T-helper 2 cell treated with Interferon-gamma antibody and Interleukin-4, amounts not matched to agents 5 μg/mL and 100 μg/mL, for 36 hours (primary cell): Measurements from ENCODE around the gene TMTC4.
"Not testable (repeated sequence)": the region's sequence is repeated elsewhere in the genome, so short reads cannot be mapped to it uniquely, and the experiment has no call there.

Source experiments
- DNase-seq: peaks from one replicate; pipeline ENCODE4 v3.0.0; 2021; ENCODE audit warnings: low spot score
- H3K27ac Mint-ChIP-seq: one replicate; pipeline ENCODE4 v1.8.0; 2021; ENCODE audit warnings: mild to moderate bottlenecking, mixed read lengths
- H3K27me3 Mint-ChIP-seq: one replicate; pipeline ENCODE4 v1.8.0; 2021; ENCODE audit warnings: low read depth, mixed read lengths
- H3K36me3 Mint-ChIP-seq: one replicate; pipeline ENCODE4 v1.8.0; 2021; ENCODE audit warnings: low read depth, mixed read lengths
- H3K4me1 Mint-ChIP-seq: one replicate; pipeline ENCODE4 v1.8.0; 2021; ENCODE audit warnings: low read depth, mixed read lengths
- H3K4me3 Mint-ChIP-seq: one replicate; pipeline ENCODE4 v1.8.0; 2022; ENCODE audit warnings: mild to moderate bottlenecking, moderate library complexity, mixed read lengths
- H3K9me3 Mint-ChIP-seq: one replicate; pipeline ENCODE4 v1.8.0; 2021; ENCODE audit warnings: mixed read lengths

The TMTC4 gene

GRCh38 chr13:100674572-100674871 lies at the start of gene TMTC4:
Gene TMTC4, minus strand, starts transcription at chr13:100674795. Its CDS starts 4,433 bp downstream, at chr13:100670362.
- H3K27me3 Mint-ChIP-seq, result peaks cover 20% of the 10 kb centered on the region
- H3K9me3 Mint-ChIP-seq, result no peaks in the 10 kb centered on the region
- peak within 1 kb of the TSS; percentile 89 for H3K4me3 Mint-ChIP-seq
- H3K4me1 Mint-ChIP-seq, result peaks cover 31% of the 10 kb centered on the region
- H3K27ac Mint-ChIP-seq, result peak within 1 kb of the TSS; percentile 94
- no peak for DNase-seq
- H3K36me3 Mint-ChIP-seq, result peaks cover 2% of the 10 kb centered on the region

GRCh38 chr13:100722517-100722916 lies 47.9 kb upstream of the TMTC4 start:
- H3K27me3 Mint-ChIP-seq, result no peaks in the 10 kb centered on the region
- no peak overlapping the region for H3K27ac Mint-ChIP-seq

GRCh38 chr13:100721885-100722512 lies 47.4 kb upstream of the TMTC4 start:
- Mint-ChIP-seq H3K36me3 (no peaks in the 10 kb centered on the region), H3K27me3 (no peaks in the 10 kb centered on the region), H3K4me1 (no peaks in the 10 kb centered on the region), H3K9me3 (peaks cover 9% of the 10 kb centered on the region), H3K4me3 (no peak overlapping the region), H3K27ac (no peak overlapping the region)
- no peak for DNase-seq

More at GRCh38 chr13:100722517-100722916, 47.9 kb upstream of the TMTC4 start:
- H3K4me3 Mint-ChIP-seq, result no peak overlapping the region
- H3K4me1 Mint-ChIP-seq, result no peaks in the 10 kb centered on the region
- H3K9me3 Mint-ChIP-seq, result peaks cover 9% of the 10 kb centered on the region
- H3K36me3 Mint-ChIP-seq, result no peaks in the 10 kb centered on the region
- DNase-seq, result no peak

GRCh38 chr13:100715604-100716003 lies 41.0 kb upstream of the TMTC4 start:
- no peak overlapping the region for H3K4me3 Mint-ChIP-seq
- H3K9me3 Mint-ChIP-seq, result peaks cover 8% of the 10 kb centered on the region
- H3K36me3 Mint-ChIP-seq, result no peaks in the 10 kb centered on the region
- DNase-seq, result no peak
- H3K4me1 Mint-ChIP-seq, result no peaks in the 10 kb centered on the region
- H3K27me3 Mint-ChIP-seq, result no peaks in the 10 kb centered on the region
- H3K27ac Mint-ChIP-seq, result no peak overlapping the region

GRCh38 chr13:100714478-100714877 lies 39.9 kb upstream of the TMTC4 start:
- H3K27me3 Mint-ChIP-seq, result no peaks in the 10 kb centered on the region

GRCh38 chr13:100710176-100710575 lies 35.6 kb upstream of the TMTC4 start:
- no peak overlapping the region for H3K27ac Mint-ChIP-seq

More at GRCh38 chr13:100714478-100714877, 39.9 kb upstream of the TMTC4 start:
- Mint-ChIP-seq H3K4me3 (no peak overlapping the region), H3K4me1 (no peaks in the 10 kb centered on the region), H3K27ac (no peak overlapping the region), H3K36me3 (no peaks in the 10 kb centered on the region), H3K9me3 (no peaks in the 10 kb centered on the region)
- no peak for DNase-seq

GRCh38 chr13:100707818-100708740 lies 33.5 kb upstream of the TMTC4 start:
- Mint-ChIP-seq H3K27me3 (no peaks in the 10 kb centered on the region), H3K4me3 (no peak overlapping the region), H3K27ac (no peak overlapping the region), H3K36me3 (no peaks in the 10 kb centered on the region), H3K9me3 (no peaks in the 10 kb centered on the region), H3K4me1 (no peaks in the 10 kb centered on the region)
- DNase-seq, result no peak

More at GRCh38 chr13:100710176-100710575, 35.6 kb upstream of the TMTC4 start:
- no peak overlapping the region for H3K4me3 Mint-ChIP-seq
- no peak for DNase-seq
- no peaks in the 10 kb centered on the region for H3K27me3 Mint-ChIP-seq
- no peaks in the 10 kb centered on the region for H3K4me1 Mint-ChIP-seq
- no peaks in the 10 kb centered on the region for H3K36me3 Mint-ChIP-seq
- H3K9me3 Mint-ChIP-seq, result no peaks in the 10 kb centered on the region

GRCh38 chr13:100698331-100698730 lies 23.7 kb upstream of the TMTC4 start:
- H3K27me3 Mint-ChIP-seq, H3K36me3 Mint-ChIP-seq, H3K9me3 Mint-ChIP-seq, DNase-seq, H3K4me3 Mint-ChIP-seq, H3K27ac Mint-ChIP-seq, H3K4me1 Mint-ChIP-seq: not testable (repeated sequence)

- no peaks in the 10 kb centered on the region for H3K4me1 Mint-ChIP-seq
- H3K9me3 Mint-ChIP-seq, result peaks cover 7% of the 10 kb centered on the region
- no peak overlapping the region for H3K4me3 Mint-ChIP-seq
- no peaks in the 10 kb centered on the region for H3K36me3 Mint-ChIP-seq
- H3K27me3 Mint-ChIP-seq, result peaks cover 16% of the 10 kb centered on the region
- H3K27ac Mint-ChIP-seq, result no peak overlapping the region
- DNase-seq, result no peak
These were observed 20.8 kb upstream of the TMTC4 start for GRCh38 chr13:100695509-100695773.

- no peak for DNase-seq
- Mint-ChIP-seq H3K4me1 (no peaks in the 10 kb centered on the region), H3K27me3 (peaks cover 16% of the 10 kb centered on the region), H3K4me3 (no peak overlapping the region), H3K27ac (no peak overlapping the region), H3K9me3 (peaks cover 7% of the 10 kb centered on the region), H3K36me3 (no peaks in the 10 kb centered on the region)
These were observed 20.3 kb upstream of the TMTC4 start for GRCh38 chr13:100694722-100695508.

GRCh38 chr13:100689191-100689590 lies 14.6 kb upstream of the TMTC4 start:
- no peaks in the 10 kb centered on the region for H3K4me1 Mint-ChIP-seq
- DNase-seq, result no peak
- no peak overlapping the region for H3K4me3 Mint-ChIP-seq
- peaks cover 2% of the 10 kb centered on the region for H3K36me3 Mint-ChIP-seq
- H3K27ac Mint-ChIP-seq, result no peak overlapping the region
- peaks cover 18% of the 10 kb centered on the region for H3K27me3 Mint-ChIP-seq
- peaks cover 16% of the 10 kb centered on the region for H3K9me3 Mint-ChIP-seq

GRCh38 chr13:100680131-100680530 lies 5.5 kb upstream of the TMTC4 start:
- peaks cover 29% of the 10 kb centered on the region for H3K27me3 Mint-ChIP-seq
- no peak overlapping the region for H3K4me3 Mint-ChIP-seq
- H3K36me3 Mint-ChIP-seq, result no peaks in the 10 kb centered on the region
- no peak overlapping the region for H3K27ac Mint-ChIP-seq
- peaks cover 9% of the 10 kb centered on the region for H3K4me1 Mint-ChIP-seq
- H3K9me3 Mint-ChIP-seq, result no peaks in the 10 kb centered on the region
- no peak for DNase-seq

GRCh38 chr13:100677128-100677527 lies 2.5 kb upstream of the TMTC4 start:
- H3K9me3 Mint-ChIP-seq, H3K4me3 Mint-ChIP-seq, H3K36me3 Mint-ChIP-seq, H3K27ac Mint-ChIP-seq, DNase-seq: not testable (repeated sequence)
- Mint-ChIP-seq H3K4me1 (peaks cover 25% of the 10 kb centered on the region), H3K27me3 (peaks cover 23% of the 10 kb centered on the region)

GRCh38 chr13:100675661-100676129 lies 1.1 kb upstream of the TMTC4 start:
- Mint-ChIP-seq H3K4me3 (peak overlapping the region; percentile 86), H3K4me1 (peaks cover 31% of the 10 kb centered on the region), H3K27me3 (peaks cover 23% of the 10 kb centered on the region), H3K9me3 (no peaks in the 10 kb centered on the region), H3K36me3 (no peaks in the 10 kb centered on the region), H3K27ac (peak overlapping the region; percentile 71)
- no peak for DNase-seq
